Ovary (tissue), 9 donors: ENCODE data around the gene CCBE1. TPM values are rescaled to one million over a fixed set of nuclear protein-coding genes. Genes with fewer than 3 reads are reported as not detected.

Experiments used
- DNase-seq, 5 donors: peaks; one replicate each; pipeline ENCODE4 v3.0.0-alpha.2; 2019 to 2020
- H3K27ac ChIP-seq, 2 donors: fragments of 200-600 bp; one replicate each; pipeline versions ENCODE4 v1.5.1 to v1.8.0; 2019 to 2022
- H3K27me3 ChIP-seq: fragments of 200-600 bp; one replicate; pipeline ENCODE4 v1.8.0; 2022
- H3K36me3 ChIP-seq: fragments of 200-600 bp; sonication (generic); one replicate; pipeline ENCODE4 v1.5.1; 2019
- H3K4me1 ChIP-seq: one replicate; pipeline ENCODE4 v1.8.1; 2013; ENCODE audit warnings: mild to moderate bottlenecking, moderate library complexity; ENCODE audit not compliant: insufficient read depth
- H3K4me3 ChIP-seq: fragments of 200-600 bp; sonication (generic); one replicate; pipeline ENCODE4 v1.5.1; 2017
- H3K9me3 ChIP-seq, 2 donors: fragments of 200-600 bp in 1 of 2; sonication (generic) in 1 of 2; one replicate each; pipeline versions ENCODE4 v1.5.1 to v1.8.1; 2013 to 2019; ENCODE audit warnings: mild to moderate bottlenecking in 1 of 2, moderate library complexity in 1 of 2
- EP300 ChIP-seq: sonication (generic); formaldehyde crosslinking; IDR thresholded peaks from one replicate; pipeline ENCODE4 v1.6.1; 2017; ENCODE audit warnings: antibody characterized with exemption
- POLR2A ChIP-seq: fragments of 450-650 bp; IDR thresholded peaks from one replicate; pipeline ENCODE4 v1.6.1; 2017; ENCODE audit warnings: antibody characterized with exemption, mild to moderate bottlenecking, moderate library complexity
- WGBS, 3 donors: extraction: QIAGEN DNeasy Blood & Tissue Kit in 1 of 3; methylation state at CpG; one replicate each; pipeline versions ENCODE4 v1.1.5 to v1.1.7; 2013 to 2017; 5-methylcytosine and 5-hydroxymethylcytosine counted together
- intact Hi-C, 4 donors: fragments of 100-400 bp; cut with DNase I; formaldehyde crosslinking; loops; one replicate each; pipeline versions ENCODE4 v1.11.0 to v1.15.1; 2022 to 2023
- polyA plus RNA-seq, 2 donors: library from polyadenylated mRNA; stranded (reverse); fragments of 200-250 nt in 1 of 2; fragments of 350-450 nt in 1 of 2; fragmentation: Illumina TruSeq in 1 of 2; extraction: RNeasy Lipid Tissue Mini Kit (QIAGEN cat#74804) in 1 of 2; gene quantifications; one replicate each; pipeline ENCODE4 v1.2.3, GENCODE V29; 2013 to 2014
- total RNA-seq, 7 donors: library from RNA; depleted of rRNA in 2 of 7; stranded (reverse); fragments of >200 nt in 2 of 7; fragmentation: NEBNext Ultra II Directional in 3 of 7; extraction: Animal tissue kit (Norgen Biotek cat#: 25700) in 3 of 7; gene quantifications; one replicate each; pipeline versions ENCODE4 v1.1.0 to v1.2.4, GENCODE V29; 2016 to 2023
- TF ChIP-seq, protein P1 (sequence below), 3 donors: fragments of 450-650 bp in 2 of 3; fragments of 200-600 bp in 1 of 3; IDR thresholded peaks; one replicate each; pipeline versions ENCODE4 v1.5.1 to v1.8.0; 2016 to 2022; ENCODE audit warnings: antibody characterized with exemption in 3 of 3, mild to moderate bottlenecking in 1 of 3
- donor health status: DM: no; HTN: no; CAD: no; lungs with moderate emphysema.
- donor health status: DM: no; HTN: no; CAD: no.
- donor health status: Bipolar disorder and iron deficiency.
- donor health status: DM: yes; HTN: yes; CAD: no.
- donor health status: DM: no; HTN: no; CAD: no.
- donor health status: DM: yes; HTN: yes; CAD: no.

Gene CCBE1
- total and polyA plus RNA-seq, 9 donors: 15.9 to 109 (median 43.9) TPM

DNA sequence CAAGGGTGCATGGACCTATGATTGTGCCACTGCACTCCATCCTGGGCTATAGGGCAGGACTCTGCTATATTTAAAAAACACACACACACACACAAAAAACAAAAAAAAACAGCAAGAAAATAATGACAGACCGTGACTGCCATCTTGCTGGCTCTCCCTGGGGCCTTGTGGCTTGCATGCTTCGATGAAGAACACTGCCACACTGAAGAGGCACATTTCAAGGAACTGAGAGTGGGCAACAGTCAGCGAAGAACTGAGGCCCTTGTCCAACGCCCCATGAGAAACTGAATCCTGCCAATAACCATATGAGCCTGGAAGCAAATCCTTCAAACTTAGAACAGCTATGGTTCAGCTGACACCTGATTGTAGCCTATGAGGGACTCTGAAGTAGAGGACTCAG lies 158.1 kb downstream of the CCBE1 start:
- Histone ChIP-seq H3K4me3 (no peak overlapping the region), H3K27me3 (no peaks in the 10 kb centered on the region), H3K4me1 (peaks cover 2% of the 10 kb centered on the region), H3K36me3 (no peaks in the 10 kb centered on the region), H3K9me3 (no peaks in the 10 kb centered on the region), H3K27ac (no peak overlapping the region)
- TF ChIP-seq EP300: no peak
- no peak for TF ChIP-seq POLR2A
- TF ChIP-seq, protein P1, sequence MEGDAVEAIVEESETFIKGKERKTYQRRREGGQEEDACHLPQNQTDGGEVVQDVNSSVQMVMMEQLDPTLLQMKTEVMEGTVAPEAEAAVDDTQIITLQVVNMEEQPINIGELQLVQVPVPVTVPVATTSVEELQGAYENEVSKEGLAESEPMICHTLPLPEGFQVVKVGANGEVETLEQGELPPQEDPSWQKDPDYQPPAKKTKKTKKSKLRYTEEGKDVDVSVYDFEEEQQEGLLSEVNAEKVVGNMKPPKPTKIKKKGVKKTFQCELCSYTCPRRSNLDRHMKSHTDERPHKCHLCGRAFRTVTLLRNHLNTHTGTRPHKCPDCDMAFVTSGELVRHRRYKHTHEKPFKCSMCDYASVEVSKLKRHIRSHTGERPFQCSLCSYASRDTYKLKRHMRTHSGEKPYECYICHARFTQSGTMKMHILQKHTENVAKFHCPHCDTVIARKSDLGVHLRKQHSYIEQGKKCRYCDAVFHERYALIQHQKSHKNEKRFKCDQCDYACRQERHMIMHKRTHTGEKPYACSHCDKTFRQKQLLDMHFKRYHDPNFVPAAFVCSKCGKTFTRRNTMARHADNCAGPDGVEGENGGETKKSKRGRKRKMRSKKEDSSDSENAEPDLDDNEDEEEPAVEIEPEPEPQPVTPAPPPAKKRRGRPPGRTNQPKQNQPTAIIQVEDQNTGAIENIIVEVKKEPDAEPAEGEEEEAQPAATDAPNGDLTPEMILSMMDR (IDR thresholded peaks at IDR 0.05): no peak
- WGBS, 3 donors: 94 to 98% (median 96%) methylated on average over 4 of the region's 4 CpGs
- intact Hi-C loops: no loop called here
- DNase-seq: no peak

DNA sequence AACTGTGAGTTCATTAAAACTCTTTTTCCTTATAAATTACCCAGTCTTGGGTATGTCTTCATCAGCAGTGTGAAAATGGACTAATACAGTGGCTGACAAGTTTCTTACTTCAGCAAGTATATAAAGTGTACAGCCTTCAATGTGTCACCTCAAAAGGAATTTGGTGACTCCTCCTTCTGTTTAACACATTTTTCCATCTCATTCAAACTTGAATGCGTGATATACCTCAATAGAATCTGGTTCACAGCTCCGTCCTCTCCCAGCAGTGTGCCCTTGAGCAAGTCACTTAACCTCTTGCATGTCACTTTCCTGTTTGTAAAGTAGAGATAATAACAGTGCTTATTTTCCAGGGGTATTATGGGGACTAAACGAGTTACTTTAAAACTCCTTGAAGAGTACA lies 159.6 kb downstream of the CCBE1 start:
- intact Hi-C loops: no loop called here
- H3K4me1 ChIP-seq: peaks cover 2% of the 10 kb centered on the region
- no peak overlapping the region for H3K27ac ChIP-seq
- H3K4me3 ChIP-seq: no peak overlapping the region
- TF ChIP-seq POLR2A (no peak), EP300 (no peak)
- TF ChIP-seq, protein P1 (IDR thresholded peaks at IDR 0.05): no peak
- no peaks in the 10 kb centered on the region for H3K9me3 ChIP-seq
- 81 to 83% (median 82%) methylated on average over 3 of the region's 3 CpGs for WGBS, 3 donors
- no peak for DNase-seq
- no peaks in the 10 kb centered on the region for H3K27me3 ChIP-seq
- no peaks in the 10 kb centered on the region for H3K36me3 ChIP-seq

DNA sequence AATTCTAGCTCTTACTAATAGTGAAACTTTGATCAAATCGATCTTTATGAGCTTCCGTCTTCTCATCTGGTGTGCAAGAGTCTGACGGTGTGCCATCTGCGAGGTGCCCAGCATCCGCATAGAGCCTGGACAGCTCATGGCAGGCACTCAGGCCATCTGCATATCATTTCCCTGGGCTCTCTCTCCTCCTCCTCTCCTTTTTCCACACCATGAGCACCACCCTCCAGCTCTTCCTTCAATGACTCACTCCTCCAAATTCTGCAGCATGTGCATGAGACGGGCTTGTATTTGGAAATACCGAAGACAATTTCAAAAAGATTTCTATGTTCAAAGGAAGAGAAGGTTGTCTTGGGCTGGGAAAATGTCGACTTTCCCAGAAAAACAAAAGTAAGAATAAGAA lies 161.1 kb downstream of the CCBE1 start:
- TF ChIP-seq EP300 (no peak), POLR2A (no peak)
- TF ChIP-seq, protein P1 (IDR thresholded peaks at IDR 0.05): no peak
- H3K36me3 ChIP-seq: no peaks in the 10 kb centered on the region
- no peak overlapping the region for H3K4me3 ChIP-seq
- no peaks in the 10 kb centered on the region for H3K9me3 ChIP-seq
- intact Hi-C loops: no loop called here
- no peaks in the 10 kb centered on the region for H3K27me3 ChIP-seq
- WGBS, 3 donors: 87 to 93% (median 91%) methylated on average over 8 of the region's 8 CpGs
- no peak overlapping the region for H3K27ac ChIP-seq
- peaks cover 4% of the 10 kb centered on the region for H3K4me1 ChIP-seq
- DNase-seq: no peak

DNA sequence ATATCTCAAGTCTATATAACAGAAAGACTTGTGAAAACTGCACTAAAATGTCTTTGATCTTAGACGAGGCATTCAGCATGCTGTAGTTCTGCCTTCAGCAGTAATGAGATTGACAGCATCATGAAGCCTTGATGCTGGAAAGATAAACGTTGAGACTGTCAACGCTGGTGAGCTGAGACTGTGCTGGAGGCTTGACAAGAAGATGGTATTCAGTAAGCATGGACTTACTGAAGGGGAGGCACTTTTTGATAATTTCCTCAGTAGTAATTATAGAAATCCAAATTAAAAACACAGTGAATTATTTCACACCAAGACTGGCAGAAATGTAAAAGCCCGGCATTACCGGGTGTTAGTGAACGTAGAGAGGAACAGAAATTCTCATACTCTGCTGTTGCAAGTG lies 162.2 kb downstream of the CCBE1 start:
- peaks cover 1% of the 10 kb centered on the region for H3K4me1 ChIP-seq
- H3K27ac ChIP-seq: no peak overlapping the region
- no peak overlapping the region for H3K4me3 ChIP-seq
- H3K36me3 ChIP-seq: no peaks in the 10 kb centered on the region
- WGBS, 3 donors: 73 to 80% (median 77%) methylated on average over 6 of the region's 6 CpGs
- TF ChIP-seq EP300 (no peak), POLR2A (no peak)
- TF ChIP-seq, protein P1 (IDR thresholded peaks at IDR 0.05): no peak
- H3K27me3 ChIP-seq: no peaks in the 10 kb centered on the region
- no peaks in the 10 kb centered on the region for H3K9me3 ChIP-seq
- no peak for DNase-seq
- intact Hi-C loops: no loop called here

DNA sequence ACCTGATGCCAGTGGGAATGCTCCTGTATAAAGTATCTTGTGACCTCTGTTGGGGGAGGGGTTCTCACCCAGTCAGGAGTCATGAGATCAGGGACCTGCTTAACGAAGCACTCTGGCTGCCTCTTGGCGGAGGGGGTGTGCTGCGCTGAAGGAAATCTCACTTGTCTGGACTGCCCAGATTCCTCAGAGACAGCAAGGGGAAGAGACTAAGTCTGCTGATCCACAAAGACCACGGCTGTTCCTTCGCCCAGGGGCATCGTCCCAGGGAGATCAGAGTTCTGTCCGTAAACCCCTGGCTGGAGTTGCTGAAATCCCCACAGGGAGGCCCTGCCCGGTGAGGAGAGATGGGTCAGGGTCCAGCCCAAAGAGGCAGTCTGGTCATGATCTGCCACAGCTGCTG lies 168.4 kb downstream of the CCBE1 start:
- TF ChIP-seq EP300 (no peak), POLR2A (no peak)
- TF ChIP-seq, protein P1 (IDR thresholded peaks at IDR 0.05): no peak
- intact Hi-C loops: no loop called here
- no peaks in the 10 kb centered on the region for H3K27me3 ChIP-seq
- no peak overlapping the region for H3K27ac ChIP-seq
- H3K36me3 ChIP-seq: no peaks in the 10 kb centered on the region
- H3K9me3 ChIP-seq: no peaks in the 10 kb centered on the region
- peaks cover 3% of the 10 kb centered on the region for H3K4me1 ChIP-seq
- 85 to 89% (median 88%) methylated on average over 8 of the region's 8 CpGs for WGBS, 3 donors
- no peak for DNase-seq
- H3K4me3 ChIP-seq: no peak overlapping the region
